Stimulated activated CD4-positive, alpha-beta T cell treated with anti-CD3 and anti-CD28 coated beads, Interleukin-15, amount 100 ng/mL, for 24 hours (primary cell): Measurements from ENCODE around the gene CACNA2D4.
"Not testable (repeated sequence)": the region's sequence is repeated elsewhere in the genome, so short reads cannot be mapped to it uniquely, and the experiment has no call there.

Experiments
- DNase-seq: peaks from one replicate; pipeline ENCODE4 v3.0.0-alpha.2; 2020

The CACNA2D4 gene

DNA sequence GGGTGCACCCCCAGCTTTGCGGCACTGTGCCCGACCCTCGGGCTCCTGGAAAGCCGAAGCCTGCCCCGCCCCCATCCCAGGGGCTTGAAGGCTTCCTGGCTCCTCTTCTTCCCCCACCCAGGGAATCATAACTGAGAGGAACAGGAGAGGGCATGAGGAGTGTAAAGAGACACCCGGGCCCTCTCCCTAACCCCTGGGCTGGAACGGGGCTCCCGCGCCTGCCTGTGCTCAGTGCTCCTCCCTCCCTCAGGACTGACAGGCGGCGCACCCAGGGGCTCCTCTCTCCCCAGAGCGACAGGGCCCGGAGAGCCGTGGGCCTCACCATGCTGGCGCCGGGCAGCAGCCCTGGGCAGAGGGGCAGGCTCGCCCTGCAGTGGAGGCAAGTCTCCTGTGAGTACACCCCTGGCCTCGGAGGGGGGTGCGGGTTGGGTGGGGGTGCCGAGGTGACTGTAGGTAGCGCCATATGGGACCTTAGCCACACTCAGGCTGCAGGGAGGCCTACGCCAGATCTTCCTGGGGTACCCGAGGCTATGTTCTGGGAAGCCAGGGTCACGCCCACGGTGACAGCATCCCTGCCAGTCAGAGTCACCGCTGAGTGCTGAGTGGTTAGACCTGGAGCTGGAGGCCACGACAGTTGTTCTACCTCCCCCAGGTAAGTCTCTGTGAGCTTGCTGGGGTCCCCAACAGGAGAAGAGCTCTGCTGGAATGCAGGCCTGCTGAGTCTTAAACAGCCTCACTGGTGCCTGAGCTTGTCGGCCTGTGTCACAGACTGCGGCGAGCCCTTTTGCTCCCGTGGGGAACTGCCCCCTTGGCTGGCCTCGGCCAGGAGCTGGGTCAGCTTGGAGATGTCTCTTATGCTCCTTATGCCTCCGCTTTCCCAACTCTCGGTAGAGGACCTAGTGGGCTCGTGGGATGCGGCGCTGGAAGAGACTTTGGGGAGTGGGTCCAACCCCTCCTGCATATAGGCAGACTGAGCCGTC is 90.3 kb downstream of the CACNA2D4 start:
- DNase-seq = no peak

DNA sequence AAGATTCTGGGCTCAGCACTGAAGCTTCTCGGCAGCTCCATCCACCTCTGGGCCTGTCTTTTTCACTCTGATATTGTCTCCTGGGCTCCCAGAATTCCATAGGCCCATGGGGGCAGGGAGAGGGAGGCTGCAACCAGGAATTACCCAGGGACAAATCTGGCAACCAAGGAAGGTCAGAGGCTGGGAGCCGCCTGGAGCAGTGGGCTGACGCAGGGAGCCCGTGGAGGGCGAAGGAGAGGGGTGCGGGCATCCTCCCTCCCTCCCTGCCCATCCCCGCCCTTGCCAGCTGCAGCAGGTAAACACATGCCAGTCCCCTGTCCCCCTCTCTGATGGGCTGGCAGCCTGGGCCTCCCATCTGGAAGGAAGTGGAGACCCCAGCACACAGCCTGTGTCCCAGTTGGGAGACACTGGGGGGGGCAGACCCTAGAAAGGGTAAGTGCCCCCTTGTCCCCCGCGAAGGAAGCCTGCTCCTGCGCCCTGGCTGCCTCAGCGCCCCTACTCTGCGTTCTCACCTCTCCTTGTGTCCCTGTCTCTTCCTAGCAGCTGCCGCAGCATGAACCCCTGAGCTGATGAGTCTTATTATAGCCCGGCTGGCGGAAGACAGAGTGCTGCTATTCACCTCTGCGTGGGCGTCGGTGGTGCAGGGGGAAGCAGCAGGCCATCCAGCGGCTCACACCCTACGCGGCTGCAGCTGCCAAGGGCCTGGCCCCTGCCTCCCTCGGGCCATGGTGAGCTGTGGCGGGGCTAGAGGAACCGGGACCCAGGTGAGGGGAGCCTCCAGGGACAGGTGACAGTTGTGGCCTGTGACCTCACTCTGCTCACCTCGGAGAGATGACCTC is 91.4 kb downstream of the CACNA2D4 start:
- DNase-seq = no peak

DNA sequence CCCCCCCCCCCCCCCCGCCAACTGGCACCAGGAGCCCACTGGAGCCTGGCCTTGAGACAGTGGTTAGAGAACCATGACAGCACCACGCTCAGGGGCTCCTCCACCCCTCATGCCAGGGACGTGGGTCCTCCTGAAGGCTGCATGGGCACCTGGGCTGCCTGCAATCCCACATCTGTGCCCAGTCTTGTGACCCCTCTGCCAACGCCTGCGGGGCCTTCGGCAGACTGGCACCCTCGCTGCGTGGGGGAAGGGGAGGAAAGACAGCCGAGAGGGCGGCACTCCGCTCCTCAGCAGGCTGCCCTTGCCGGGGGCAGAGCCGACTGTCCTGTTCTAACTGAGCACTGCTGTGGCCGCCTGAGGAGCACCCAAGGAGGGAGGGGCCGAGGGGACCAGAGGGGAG is 92.1 kb downstream of the CACNA2D4 start:
- DNase-seq = no peak

DNA sequence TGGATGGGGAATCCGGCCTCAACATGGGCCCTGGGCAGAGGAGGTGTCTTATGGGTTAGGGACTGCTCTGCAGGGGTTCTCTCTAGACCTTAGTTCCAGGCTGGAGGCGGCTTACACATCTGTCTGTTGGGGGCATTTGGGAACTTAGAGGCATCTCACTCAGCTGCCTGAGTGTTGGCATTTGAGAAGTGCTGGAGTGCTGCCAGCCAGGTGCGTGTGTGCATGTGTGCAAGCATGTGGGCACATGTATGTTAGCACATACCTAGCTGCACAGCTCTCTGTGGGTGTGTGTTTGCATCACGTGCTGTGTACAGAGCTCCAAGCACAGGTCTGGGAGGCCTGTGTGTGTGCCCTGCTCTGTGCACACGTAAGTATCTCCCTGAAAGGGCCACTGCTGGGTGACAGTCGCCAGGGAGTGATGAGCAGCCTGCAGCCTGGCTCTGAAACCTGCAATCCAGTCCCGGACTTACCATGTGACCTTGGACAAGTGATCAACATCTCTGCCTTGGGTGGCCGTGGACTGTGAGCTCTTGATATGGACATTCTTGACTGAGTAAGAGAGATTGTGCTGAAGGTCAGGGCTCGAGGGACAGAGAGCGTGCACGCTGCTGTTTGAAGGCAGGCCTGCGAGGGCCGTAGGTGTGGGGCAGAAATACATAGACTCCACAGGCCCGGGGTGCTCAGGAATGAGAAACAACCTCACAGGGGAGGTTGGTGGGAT is 92.9 kb downstream of the CACNA2D4 start:
- no peak for DNase-seq

DNA sequence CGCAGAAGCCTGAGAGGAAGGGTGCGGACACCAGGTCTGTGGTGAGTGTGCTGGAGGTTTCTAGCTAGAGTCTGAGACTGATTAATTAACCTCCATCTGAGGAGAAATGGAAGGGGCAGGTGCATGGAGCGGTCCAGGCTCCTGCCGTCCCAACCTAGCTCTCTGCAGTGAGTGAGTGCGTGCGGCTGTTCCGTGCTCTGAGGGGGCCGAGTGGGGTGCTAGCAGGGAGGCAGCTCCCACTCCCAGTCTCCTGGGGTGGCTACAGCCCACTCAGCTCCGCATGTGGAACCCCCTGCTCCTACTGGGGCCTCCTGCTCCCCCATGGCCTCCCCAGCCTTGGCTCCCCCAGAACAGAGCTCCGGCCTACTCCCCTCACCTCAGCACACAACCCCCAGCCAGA is 95.2 kb downstream of the CACNA2D4 start:
- DNase-seq = no peak

DNA sequence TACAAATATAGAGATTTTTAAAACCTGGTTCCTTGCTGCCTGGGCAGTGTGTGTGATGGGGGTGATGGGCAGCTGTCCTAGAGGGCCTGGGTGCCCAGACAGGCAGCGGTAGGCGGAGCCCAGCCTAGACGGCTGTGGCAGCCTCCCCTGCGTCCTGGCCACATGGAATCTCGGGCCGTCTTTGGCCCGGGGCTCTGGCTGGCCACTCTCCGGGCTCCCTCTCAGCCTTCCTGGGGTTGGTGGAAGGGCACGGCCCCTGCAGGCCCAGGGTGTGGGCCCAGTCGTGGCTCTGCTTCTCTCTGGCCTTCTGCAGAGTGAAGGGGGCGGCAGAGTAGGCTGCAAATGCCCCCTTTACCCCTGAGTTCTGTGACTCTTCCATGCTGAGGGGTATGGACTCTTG is 95.8 kb downstream of the CACNA2D4 start:
- no peak for DNase-seq

DNA sequence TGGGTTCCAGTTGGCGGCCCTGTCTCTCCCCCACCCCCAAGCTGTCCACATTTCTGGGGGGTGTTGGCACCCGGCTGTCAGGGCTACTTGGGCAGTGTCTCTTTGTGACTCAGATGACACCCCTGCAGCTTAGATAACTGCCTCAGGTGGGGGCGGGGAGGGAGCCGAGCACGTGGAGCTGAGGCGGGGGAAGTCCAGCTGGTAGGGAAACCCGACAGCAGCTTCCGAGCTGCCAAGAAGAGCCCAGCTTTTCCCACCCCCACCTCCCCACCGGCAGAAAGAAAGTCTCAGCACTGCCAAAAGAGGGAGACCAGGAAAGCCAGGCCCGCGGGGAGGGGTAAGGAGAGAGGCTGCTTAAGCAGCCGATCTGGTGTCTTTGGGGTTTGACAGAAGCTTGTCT is 96.6 kb downstream of the CACNA2D4 start:
- no peak for DNase-seq

DNA sequence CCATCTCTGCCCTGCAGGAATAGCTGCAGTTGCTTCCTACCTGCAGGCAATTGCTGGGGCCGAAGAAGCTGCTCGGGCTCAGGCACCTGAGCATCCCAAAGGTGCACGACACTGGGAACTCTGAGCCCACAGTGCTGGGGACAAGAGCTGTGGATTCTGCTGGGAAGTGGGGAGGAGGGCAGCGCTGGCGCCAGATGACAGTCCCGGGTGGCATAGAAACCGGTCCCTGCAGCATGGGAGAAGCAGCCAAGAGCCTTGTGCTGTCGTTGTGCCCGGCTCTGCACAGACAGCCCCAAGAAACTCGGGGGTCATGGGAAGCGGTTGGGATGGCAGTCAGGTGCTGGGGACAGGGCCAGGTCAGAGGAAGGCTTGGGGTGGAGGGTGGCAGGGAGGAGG is 97.6 kb downstream of the CACNA2D4 start:
- DNase-seq = no peak

DNA sequence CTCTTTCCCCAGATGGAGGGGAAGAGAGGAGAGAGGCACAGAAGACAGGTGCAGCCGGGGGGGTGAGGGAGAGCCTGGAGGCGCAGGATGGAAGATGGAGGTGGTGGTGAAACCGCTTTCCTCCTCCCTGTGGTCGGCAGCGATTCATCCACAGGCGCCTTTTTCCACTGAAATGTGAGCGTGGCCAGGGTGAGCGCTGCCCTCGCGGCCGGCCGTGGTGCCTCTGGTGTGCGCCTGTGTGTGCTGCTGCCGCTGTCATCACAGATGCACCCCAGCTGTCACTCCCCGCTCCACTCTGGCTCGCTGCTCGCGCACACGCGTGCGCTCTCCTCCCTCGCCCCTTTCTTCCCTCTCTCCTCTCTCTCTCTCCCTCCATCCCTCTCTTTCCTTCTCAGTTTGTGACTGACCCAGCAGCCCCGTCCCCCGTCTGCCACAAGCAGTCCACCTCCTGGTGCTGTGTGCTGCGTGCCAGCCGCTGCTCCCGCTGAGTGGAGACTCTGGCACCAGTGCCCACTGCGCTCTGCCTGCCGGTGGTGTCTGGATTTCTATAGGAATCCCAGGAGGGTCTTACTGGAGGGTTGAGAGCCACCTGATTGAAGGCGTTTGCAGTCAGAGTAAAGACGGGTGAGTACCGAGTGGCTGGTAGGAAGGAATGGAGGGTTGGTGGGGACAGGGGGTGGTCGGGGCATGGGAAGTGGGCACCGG is 98.1 kb downstream of the CACNA2D4 start, which contains the start of gene LRTM2:
Gene LRTM2 (plus strand): TSS at position 375 of the 705 bp plus-strand sequence. CDS start 7,584 bp downstream, outside the sequence.
- no peak for DNase-seq

DNA sequence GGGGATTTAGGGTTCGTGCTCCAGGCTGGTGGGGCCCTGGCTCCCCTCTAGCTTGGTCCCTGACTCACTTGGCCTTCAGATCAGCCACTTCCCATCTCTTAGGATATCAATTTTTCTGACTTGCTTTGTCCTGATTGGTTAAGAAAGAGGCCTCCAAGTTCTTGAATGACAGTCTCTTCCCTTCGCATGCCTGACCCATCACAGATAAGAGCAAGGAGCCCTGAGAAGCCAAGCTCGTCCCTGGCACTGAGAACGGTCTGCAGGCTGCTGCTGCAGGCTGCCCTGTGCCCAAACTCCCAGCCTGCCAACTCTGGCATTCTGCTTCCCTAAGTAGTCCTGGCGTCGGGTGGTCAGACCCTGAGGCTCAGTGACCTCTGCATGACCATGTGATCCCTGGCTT is 98.9 kb downstream of the CACNA2D4 start:
- DNase-seq = no peak

DNA sequence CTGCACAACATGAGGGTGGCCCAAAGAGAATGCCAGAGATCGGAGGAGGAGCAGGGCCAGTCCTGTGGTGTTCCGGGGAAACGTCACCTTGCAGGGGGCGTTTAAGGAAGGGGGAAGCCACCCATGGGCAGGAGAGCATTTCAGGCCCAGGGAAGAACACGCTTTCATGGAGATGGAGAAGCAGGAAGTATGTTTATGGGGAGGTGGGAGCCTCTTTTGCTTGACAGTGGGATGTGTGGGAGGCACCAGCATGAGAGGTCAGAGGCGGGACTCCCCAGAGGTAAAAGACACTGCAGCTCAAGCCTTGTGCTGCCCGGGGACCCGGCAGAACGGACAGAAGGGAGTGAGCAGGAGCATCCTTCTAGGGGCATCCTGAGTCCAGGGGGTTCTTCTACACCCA is 99.4 kb downstream of the CACNA2D4 start:
- DNase-seq = no peak

DNA sequence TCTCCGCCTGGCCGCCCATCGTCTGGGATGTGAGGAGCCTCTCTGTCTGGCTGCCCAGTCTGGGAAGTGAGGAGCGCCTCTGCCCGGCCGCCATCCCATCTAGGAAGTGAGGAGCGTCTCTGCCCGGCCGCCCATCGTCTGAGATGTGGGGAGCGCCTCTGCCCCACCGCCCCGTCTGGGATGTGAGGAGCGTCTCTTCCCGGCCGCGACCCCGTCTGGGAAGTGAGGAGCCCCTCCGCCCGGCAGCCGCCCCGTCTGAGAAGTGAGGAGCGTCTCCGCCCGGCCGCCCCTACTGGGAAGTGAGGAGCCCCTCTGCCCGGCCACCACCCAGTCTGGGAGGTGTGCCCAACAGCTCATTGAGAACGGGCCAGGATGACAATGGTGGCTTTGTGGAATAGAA is 100.5 kb downstream of the CACNA2D4 start:
- DNase-seq = not testable (repeated sequence)

DNA sequence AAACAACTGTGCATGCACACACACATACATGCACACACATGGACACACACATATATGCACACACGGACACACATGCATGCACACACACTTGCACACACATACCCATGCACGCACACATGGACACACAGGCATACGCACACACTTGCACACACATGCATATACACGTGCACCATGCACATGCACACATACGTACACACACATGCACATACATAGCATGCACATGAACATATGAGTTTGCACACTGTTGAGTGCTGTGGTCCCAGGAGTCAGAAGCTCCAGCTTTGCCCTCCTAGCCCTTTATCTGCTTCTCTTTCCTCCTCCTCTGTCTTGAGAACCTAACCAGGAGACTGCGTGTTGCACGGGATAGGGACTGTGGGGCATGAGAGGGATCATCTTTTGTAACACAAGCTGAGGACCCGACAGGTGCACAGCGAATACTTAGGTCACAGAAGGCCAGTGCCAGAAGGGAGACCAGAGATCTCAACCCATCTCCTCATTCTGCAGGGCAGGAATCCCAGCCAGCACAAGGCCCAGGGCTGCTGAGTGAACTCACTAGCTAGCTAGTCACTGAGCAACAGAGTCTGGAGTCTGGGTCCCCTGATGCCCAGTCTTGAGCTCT is 101.6 kb downstream of the CACNA2D4 start:
- DNase-seq = no peak

DNA sequence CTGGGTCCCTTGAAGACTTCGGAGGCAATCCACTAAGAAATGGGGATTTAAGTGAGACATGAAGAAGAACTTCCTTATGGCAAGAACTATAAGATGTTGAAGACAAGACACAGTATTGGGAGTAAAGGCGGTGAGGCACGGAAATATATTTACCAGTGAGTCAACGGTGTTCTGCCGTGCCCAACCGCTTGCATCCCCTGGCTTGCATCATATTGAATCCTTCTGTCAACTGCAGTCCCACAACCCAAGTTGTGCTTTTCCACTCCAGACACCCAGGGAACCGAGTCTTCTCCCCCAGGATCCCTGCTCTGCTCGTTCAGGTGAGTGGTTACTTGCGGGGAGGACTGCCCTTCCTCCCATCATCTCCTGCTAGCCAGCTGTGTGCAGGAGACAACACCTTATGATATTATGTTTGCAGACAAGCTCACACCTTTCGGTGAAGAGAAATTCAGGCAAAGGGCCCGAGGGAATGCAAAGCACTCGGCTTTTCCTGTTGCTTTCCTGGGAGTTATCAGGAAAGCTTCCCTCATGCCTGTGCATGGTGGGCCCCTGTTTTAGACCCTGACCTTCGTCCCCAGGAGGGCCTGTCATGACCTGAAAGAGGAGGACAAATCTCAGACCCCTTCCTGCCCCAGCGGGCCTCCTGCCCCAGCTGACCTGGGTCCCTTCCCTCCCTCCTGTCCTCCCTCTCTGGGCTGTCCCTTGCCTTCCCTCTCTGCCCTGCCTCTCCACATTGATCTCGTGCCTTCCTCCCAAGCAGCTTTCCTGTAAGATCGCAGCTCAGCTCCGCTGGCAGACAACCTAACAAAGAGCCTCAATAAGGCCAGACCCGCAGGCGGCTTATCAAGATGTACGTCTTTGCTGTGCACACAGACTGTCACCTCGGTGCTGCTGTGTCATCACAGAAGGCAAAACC is 102.4 kb downstream of the CACNA2D4 start:
- no peak for DNase-seq

DNA sequence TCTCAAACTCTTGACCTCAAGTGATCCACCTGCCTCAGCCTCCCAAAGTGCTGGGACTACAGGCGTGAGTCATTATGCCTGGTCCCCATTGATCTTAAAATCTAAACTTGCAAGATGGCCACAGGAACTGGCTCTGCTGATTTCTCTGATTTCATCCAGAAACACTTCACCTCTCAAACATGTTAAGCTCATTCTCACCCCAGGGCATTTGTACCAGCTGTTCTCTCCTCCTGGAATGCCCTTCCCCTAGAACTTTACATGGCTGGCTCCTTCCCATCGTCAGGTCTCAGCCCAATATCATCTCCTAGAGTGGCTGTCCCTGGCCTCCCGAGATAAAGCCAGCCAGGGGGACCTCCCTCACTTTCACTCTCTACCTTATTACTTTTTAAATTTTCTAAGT is 103.3 kb downstream of the CACNA2D4 start:
- DNase-seq = no peak

DNA sequence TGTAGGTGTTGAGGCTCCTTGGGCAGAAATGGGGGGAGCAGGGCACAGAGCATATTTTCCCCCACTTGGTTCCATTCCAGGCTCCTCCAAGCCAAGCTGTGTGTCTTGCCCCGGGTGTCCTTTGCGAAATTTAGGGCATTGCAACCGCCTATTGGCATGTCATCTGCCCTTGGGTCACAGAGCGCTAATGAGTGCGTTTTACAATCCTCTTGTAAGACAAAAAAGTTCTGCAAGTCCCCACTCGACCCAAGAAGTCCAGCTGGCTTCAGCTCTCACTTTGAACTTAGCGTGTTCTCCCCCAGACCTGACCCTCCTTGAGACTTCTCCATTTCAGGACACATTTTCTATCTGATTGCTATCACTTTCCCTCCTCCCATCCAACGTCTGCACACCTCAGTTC is 104.2 kb downstream of the CACNA2D4 start:
- no peak for DNase-seq

DNA sequence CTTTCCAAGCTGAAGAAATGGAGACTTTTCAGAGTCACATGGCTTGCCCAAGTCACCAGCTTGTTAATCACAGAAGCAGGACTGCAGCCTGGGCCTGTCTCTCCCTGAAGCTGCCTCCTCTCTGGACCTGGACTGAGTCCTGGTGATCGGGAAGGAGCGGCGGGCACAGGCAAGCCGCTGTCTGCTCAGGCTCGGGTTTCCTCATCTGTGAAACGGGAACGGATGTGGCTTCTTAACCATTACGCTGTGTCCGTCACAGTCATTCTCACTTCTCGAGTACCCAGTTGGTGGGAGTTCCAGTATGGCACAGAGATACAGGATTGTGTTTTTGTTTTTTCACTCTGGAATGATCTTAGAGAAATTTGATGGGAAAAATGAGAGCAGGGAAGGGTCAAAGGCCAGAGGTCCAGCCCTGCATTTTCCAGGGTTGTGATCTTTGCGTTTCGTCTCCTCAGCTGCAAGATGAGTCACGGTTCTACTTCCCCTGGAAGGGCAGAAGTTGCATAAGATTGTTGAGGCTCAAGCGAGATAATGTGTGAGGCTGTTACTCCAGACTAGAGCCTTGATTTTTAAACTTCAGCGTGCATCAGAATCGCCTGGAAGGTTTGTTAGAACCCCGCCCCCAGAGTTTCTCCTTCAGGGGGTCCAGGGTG is 105.7 kb downstream of the CACNA2D4 start:
- DNase-seq = no peak

DNA sequence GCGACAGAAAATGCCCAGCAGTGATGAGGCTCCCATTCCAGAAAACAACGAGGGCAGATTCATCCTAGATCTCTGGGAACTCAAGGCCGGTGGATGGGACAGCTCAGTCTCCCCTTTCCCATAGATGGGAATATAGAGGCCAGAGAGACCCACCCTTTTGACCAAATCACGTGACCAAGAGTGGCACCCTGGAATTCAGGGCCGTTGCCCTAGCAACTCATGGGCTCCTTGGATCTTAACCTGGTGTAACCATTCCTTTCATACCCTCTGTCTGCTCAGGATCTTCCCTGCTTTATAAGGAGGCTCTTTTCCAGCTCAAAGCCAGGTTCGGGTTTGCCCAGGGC is 106.5 kb downstream of the CACNA2D4 start:
- DNase-seq = no peak

DNA sequence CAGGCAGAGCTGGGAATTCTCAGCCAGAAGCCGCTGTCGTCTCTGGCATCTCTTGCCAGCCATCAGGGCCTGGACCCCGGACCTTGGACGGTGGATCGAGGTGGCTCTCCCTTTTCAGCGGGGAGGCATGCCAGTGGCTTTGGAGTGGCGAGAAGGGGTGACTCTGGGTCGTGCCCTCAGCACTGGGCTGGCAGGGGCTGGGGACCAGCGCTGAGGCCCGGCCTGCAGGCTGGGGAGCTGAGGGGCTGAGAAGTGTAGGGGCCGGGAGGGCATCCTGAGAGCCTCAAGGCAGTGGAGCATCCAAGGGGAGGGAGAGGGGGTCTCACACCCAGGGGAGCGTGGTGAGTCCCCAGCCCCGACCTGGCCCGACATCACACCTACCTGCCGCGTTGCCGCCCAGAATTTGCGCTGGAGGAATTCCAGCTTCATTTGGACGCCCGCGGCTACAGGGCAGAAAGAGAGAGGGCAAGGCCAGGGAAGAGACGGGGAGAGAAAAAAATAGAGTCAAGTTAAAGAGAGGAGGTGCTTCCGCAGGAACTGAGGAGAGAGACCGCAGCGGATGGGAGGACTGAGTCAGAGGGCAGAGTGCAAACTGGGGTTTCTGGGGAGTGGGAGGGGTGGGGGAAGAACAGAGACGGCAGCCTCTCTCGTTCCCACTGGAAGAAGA is 107.0 kb downstream of the CACNA2D4 start:
- peak; percentile 72 for DNase-seq

DNA sequence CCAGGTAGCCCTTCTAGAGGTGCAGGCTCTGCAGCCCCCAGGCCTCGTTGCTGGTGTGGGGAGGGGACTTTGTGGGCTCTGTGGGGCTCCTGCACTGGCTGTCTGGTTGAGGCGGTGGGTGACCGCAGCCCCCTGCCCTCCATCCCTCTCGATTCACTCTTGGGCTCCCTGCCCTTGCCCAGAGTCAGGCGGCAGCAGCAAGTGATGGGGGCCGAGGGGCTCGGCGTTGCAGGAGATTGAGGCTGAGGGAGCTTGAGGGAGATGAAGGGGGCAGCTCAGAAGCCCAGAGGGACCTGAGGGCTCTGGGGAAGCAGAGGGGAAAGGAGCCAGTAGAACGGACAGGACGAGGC is 107.5 kb downstream of the CACNA2D4 start:
- no peak for DNase-seq
